OCI-LY1 (cell line): Measurements from ENCODE around the gene ZXDC.

Experiments used
- CTCF ChIP-seq: fragments of 200-600 bp; sonication (generic), shearing (Covaris generic); IDR thresholded peaks from 2 replicates; pipeline ENCODE4 v1.5.1; 2017; ENCODE audit warnings: mild to moderate bottlenecking, antibody characterized with exemption, low read length, moderate library complexity, mixed read lengths
- EZH2 ChIP-seq: fragments of 200-600 bp; sonication (generic), shearing (Covaris generic); IDR thresholded peaks from 2 replicates; pipeline ENCODE4 v1.8.0; 2017; ENCODE audit warnings: borderline replicate concordance, mixed run types, mild to moderate bottlenecking, antibody characterized with exemption, low read length, moderate library complexity, mixed read lengths

- TF ChIP-seq CTCF (no peak), EZH2 (no peak)
These were observed 14.1 kb downstream of the ZXDC start for GRCh38 chr3:126461450-126462070.
